MCF 10A (cell line): Measurements from ENCODE around the gene USP14. TPM values are rescaled to one million over a fixed set of nuclear protein-coding genes. Genes with fewer than 3 reads are reported as not detected.

ENCODE experiments used
- BruUV-seq: library from RNA; stranded (reverse); fragments of 400-500 nt; replicated peaks from 2 replicates; lab custom pipeline; 2021; lab: Mats Ljungman, UMichigan
- CTCF ChIA-PET: fragments of 300-600 bp; sonication (Branson Sonifier 250); formaldehyde crosslinking; extraction: SDS; loops from one replicate; lab custom pipeline; 2021; ENCODE audit warnings: antibody characterized with exemption, inconsistent platforms; lab: Yijun Ruan, JAX
- POLR2A ChIA-PET: fragments of 300-600, 350-650 bp; sonication (Branson Sonifier 250); formaldehyde crosslinking; extraction: SDS; loops from one replicate; lab custom pipeline; 2020; ENCODE audit warnings: antibody characterized with exemption, inconsistent platforms; lab: Yijun Ruan, JAX
- DNase-seq: peaks from one replicate; pipeline ENCODE4 v3.0.0-alpha.2; 2018; ENCODE audit not compliant: unreplicated experiment
- H3K27ac Mint-ChIP-seq: one replicate; pipeline ENCODE4 v1.8.0; 2022; ENCODE audit warnings: mild to moderate bottlenecking, low read depth, mixed read lengths; ENCODE audit not compliant: unreplicated experiment
- H3K27me3 Mint-ChIP-seq: one replicate; pipeline ENCODE4 v1.8.0; 2022; ENCODE audit warnings: mixed read lengths; ENCODE audit not compliant: insufficient read depth, unreplicated experiment
- H3K36me3 Mint-ChIP-seq: one replicate; pipeline ENCODE4 v1.8.0; 2022; ENCODE audit warnings: mild to moderate bottlenecking, moderate library complexity, mixed read lengths; ENCODE audit not compliant: insufficient read depth, unreplicated experiment
- H3K4me1 Mint-ChIP-seq: one replicate; pipeline ENCODE4 v1.8.0; 2022; ENCODE audit warnings: mixed read lengths; ENCODE audit not compliant: insufficient read depth, unreplicated experiment
- H3K4me3 Mint-ChIP-seq: one replicate; pipeline ENCODE4 v1.8.0; 2022; ENCODE audit warnings: mild to moderate bottlenecking, moderate library complexity, mixed read lengths; ENCODE audit not compliant: unreplicated experiment
- H3K9me3 Mint-ChIP-seq: one replicate; pipeline ENCODE4 v1.8.0; 2022; ENCODE audit warnings: mixed read lengths; ENCODE audit not compliant: unreplicated experiment
- intact Hi-C: fragments of 100-400 bp; cut with micrococcal nuclease; formaldehyde crosslinking; loops from 2 replicates; pipeline ENCODE4 v1.14.1; 2022
- total RNA-seq: library from RNA; stranded (reverse); gene quantifications from 2 replicates; pipeline ENCODE4 v1.2.3, GENCODE V29; 2022
- TF ChIP-seq, protein P1 (sequence below): fragments of 200-600 bp; IDR thresholded peaks from one replicate; pipeline ENCODE4 v1.8.0; 2022; ENCODE audit warnings: antibody characterized with exemption, mild to moderate bottlenecking; ENCODE audit not compliant: unreplicated experiment

The USP14 gene
- total RNA-seq, 1 experiment from 2014 or later = 76.7 TPM

- ChIA-PET CTCF (no interaction called here), POLR2A (no interaction called here)
- BruUV-seq = no TSS peak
- H3K27ac Mint-ChIP-seq = peak overlapping the region; percentile 37
- peaks cover 82% of the 10 kb centered on the region for H3K36me3 Mint-ChIP-seq
- intact Hi-C loops = no loop called here
- TF ChIP-seq, protein P1, sequence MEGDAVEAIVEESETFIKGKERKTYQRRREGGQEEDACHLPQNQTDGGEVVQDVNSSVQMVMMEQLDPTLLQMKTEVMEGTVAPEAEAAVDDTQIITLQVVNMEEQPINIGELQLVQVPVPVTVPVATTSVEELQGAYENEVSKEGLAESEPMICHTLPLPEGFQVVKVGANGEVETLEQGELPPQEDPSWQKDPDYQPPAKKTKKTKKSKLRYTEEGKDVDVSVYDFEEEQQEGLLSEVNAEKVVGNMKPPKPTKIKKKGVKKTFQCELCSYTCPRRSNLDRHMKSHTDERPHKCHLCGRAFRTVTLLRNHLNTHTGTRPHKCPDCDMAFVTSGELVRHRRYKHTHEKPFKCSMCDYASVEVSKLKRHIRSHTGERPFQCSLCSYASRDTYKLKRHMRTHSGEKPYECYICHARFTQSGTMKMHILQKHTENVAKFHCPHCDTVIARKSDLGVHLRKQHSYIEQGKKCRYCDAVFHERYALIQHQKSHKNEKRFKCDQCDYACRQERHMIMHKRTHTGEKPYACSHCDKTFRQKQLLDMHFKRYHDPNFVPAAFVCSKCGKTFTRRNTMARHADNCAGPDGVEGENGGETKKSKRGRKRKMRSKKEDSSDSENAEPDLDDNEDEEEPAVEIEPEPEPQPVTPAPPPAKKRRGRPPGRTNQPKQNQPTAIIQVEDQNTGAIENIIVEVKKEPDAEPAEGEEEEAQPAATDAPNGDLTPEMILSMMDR = no peak
- H3K9me3 Mint-ChIP-seq = no peaks in the 10 kb centered on the region
- no peak for DNase-seq
- H3K4me1 Mint-ChIP-seq = no peaks in the 10 kb centered on the region
- no peaks in the 10 kb centered on the region for H3K27me3 Mint-ChIP-seq
- H3K4me3 Mint-ChIP-seq = no peak overlapping the region
These were observed 59.4 kb downstream of the USP14 start for GRCh38 chr18:217532-218336.

GRCh38 chr18:220708-221107 lies 62.4 kb downstream of the USP14 start:
- no peaks in the 10 kb centered on the region for H3K9me3 Mint-ChIP-seq
- no peak overlapping the region for H3K4me3 Mint-ChIP-seq
- POLR2A ChIA-PET = interaction anchor here (1.2 to 1.4 kb wide), 2 partner anchors 9 to 47 kb away, joined by 4 to 6 read pairs; partner anchors contain the start of gene THOC1
- TF ChIP-seq, protein P1 = no peak
- no peaks in the 10 kb centered on the region for H3K27me3 Mint-ChIP-seq
- H3K27ac Mint-ChIP-seq = peak overlapping the region; percentile 37
- peaks cover 83% of the 10 kb centered on the region for H3K36me3 Mint-ChIP-seq
- H3K4me1 Mint-ChIP-seq = no peaks in the 10 kb centered on the region
- no TSS peak for BruUV-seq
- intact Hi-C loops = no loop called here
- no peak for DNase-seq
- CTCF ChIA-PET = interaction anchor here (0.6 kb wide), 1 partner anchor 399 kb away, joined by 3 read pairs; no protein-coding TSS in a partner anchor

DNA sequence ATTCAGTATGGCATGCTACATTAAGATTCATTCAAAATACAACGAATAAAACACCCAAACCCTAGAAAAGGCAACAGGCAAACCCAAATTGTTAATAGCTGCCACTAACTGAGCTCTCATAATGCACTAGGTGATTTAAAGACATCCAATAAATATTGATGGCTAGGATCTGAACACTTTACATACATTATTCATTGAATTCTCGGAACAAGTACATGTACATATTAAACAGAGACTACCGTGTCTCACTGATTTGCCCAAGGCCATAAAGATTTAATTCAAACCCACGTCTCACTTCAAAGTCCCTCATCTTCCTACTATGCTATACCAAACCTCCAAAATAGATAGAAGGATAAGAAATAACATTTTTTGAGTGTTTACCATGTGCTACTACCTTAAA lies 67.4 kb downstream of the USP14 start:
- H3K27ac Mint-ChIP-seq = no peak overlapping the region
- H3K4me3 Mint-ChIP-seq = no peak overlapping the region
- POLR2A ChIA-PET = interaction anchor here (1.1 kb wide), 1 partner anchor 10 kb away, joined by 4 read pairs; no protein-coding TSS in a partner anchor
- intact Hi-C loops = no loop called here
- H3K36me3 Mint-ChIP-seq = peaks cover 70% of the 10 kb centered on the region
- no peaks in the 10 kb centered on the region for H3K4me1 Mint-ChIP-seq
- DNase-seq = no peak
- H3K27me3 Mint-ChIP-seq = no peaks in the 10 kb centered on the region
- BruUV-seq = no TSS peak
- TF ChIP-seq, protein P1 = no peak
- no peaks in the 10 kb centered on the region for H3K9me3 Mint-ChIP-seq
- CTCF ChIA-PET = no interaction called here

DNA sequence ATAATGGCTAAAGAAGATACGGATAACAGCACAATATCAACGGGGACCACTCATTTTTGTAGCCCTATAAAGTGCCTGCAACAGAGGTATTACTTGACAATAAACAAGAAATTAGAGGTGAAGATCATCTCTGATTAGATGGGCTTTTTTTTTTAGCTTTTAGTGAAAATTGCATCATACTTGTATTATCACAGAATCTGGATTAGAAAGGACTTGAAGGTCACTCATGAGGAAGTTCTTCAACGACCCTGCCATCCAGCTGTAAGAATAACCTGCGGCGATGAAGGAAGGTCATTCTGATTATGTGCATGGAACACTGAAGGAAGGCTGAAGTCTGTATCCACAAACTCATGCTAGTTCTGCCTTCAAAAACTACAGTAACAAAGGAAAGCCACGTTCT lies 69.0 kb downstream of the USP14 start:
- Mint-ChIP-seq H3K4me3 (no peak overlapping the region), H3K4me1 (no peaks in the 10 kb centered on the region), H3K27me3 (no peaks in the 10 kb centered on the region), H3K9me3 (no peaks in the 10 kb centered on the region), H3K27ac (no peak overlapping the region), H3K36me3 (peaks cover 54% of the 10 kb centered on the region)
- ChIA-PET CTCF (interaction anchor here (0.6 to 0.9 kb wide), 2 partner anchors 30 to 397 kb away, joined by 4 read pairs; no protein-coding TSS in a partner anchor), POLR2A (no interaction called here)
- no peak for DNase-seq
- intact Hi-C loops = no loop called here
- no TSS peak for BruUV-seq
- TF ChIP-seq, protein P1 = no peak
